Natural killer cell (primary cell): ENCODE data around the gene MAGEL2. TPM values are rescaled to one million over a fixed set of nuclear protein-coding genes. Genes with fewer than 3 reads are reported as not detected.
"Not testable (repeated sequence)": the region's sequence is repeated elsewhere in the genome, so short reads cannot be mapped to it uniquely, and the experiment has no call there.

Experiments
- ATAC-seq, 3 donors: fragments of 150-1000 bp in 2 of 3; fragments of 200-7000 bp in 1 of 3; cut with Tn5 transposase; 1 replicate in 1 of 3; 2 replicates in 2 of 3; pipeline ENCODE4 v1.10.0; 2021; ENCODE audit warnings: mild to moderate bottlenecking in 2 of 3, moderate library complexity in 2 of 3
- DNase-seq, 2 donors: peaks; one replicate each; pipeline versions ENCODE4 v3.0.0 to v3.0.0-alpha.2; 2013 to 2021; ENCODE audit warnings: mixed read lengths in 1 of 2
- H3K27ac ChIP-seq: one replicate; pipeline ENCODE4 v1.5.1; 2013; ENCODE audit warnings: mild to moderate bottlenecking, low read length
- H3K27me3 ChIP-seq: one replicate; pipeline ENCODE4 v1.6.1; 2013; ENCODE audit warnings: low read length; ENCODE audit not compliant: control insufficient read depth, insufficient read depth
- H3K36me3 ChIP-seq: one replicate; pipeline ENCODE4 v1.6.1; 2013; ENCODE audit warnings: low read length; ENCODE audit not compliant: control insufficient read depth, insufficient read depth
- H3K4me1 ChIP-seq: one replicate; pipeline ENCODE4 v1.6.1; 2013; ENCODE audit warnings: low read length; ENCODE audit not compliant: control insufficient read depth, insufficient read depth
- H3K4me3 ChIP-seq: one replicate; pipeline ENCODE4 v1.5.1; 2013; ENCODE audit warnings: low read length
- H3K9me3 ChIP-seq: one replicate; pipeline ENCODE4 v1.6.1; 2013; ENCODE audit warnings: low read length; ENCODE audit not compliant: control insufficient read depth, insufficient read depth
- H3K27ac Mint-ChIP-seq, 2 donors: one replicate each; pipeline ENCODE4 v1.8.0; 2022; ENCODE audit warnings: mild to moderate bottlenecking in 2 of 2, mixed read lengths in 2 of 2, moderate library complexity in 1 of 2
- H3K27me3 Mint-ChIP-seq, 2 donors: one replicate each; pipeline ENCODE4 v1.8.0; 2022; ENCODE audit warnings: low read depth in 2 of 2, mixed read lengths in 2 of 2
- H3K36me3 Mint-ChIP-seq: one replicate; pipeline ENCODE4 v1.8.0; 2022; ENCODE audit warnings: mixed read lengths
- H3K4me1 Mint-ChIP-seq, 2 donors: one replicate each; pipeline ENCODE4 v1.8.0; 2022; ENCODE audit warnings: mixed read lengths in 2 of 2
- H3K4me3 Mint-ChIP-seq: one replicate; pipeline ENCODE4 v1.8.0; 2022; ENCODE audit warnings: mild to moderate bottlenecking, moderate library complexity, mixed read lengths
- H3K9me3 Mint-ChIP-seq, 2 donors: one replicate each; pipeline ENCODE4 v1.8.0; 2022; ENCODE audit warnings: mixed read lengths in 2 of 2
- CTCF ChIP-seq: fragments of 200-600 bp; IDR thresholded peaks from one replicate; pipeline ENCODE4 v1.8.0; 2022; ENCODE audit warnings: antibody characterized with exemption
- WGBS: methylation state at CpG from one replicate; pipeline ENCODE4 v1.1.7; 2013; ENCODE audit warnings: missing lambda C conversion rate; ENCODE audit not compliant: insufficient coverage; 5-methylcytosine and 5-hydroxymethylcytosine counted together
- intact Hi-C: fragments of 100-400 bp; cut with micrococcal nuclease; formaldehyde crosslinking; loops from one replicate; pipeline ENCODE4 v1.14.2; 2022
- total RNA-seq, 4 donors: library from RNA; stranded (reverse); fragments of 120-200 nt in 1 of 4; gene quantifications; one replicate each; pipeline versions ENCODE4 v1.2.3 to v1.2.4, GENCODE V29; 2013 to 2022

Gene MAGEL2
- total RNA-seq, 3 donors from 2014 or later (not counting 1 experiment from before 2014, with no cell fraction given) = not detected

GRCh38 chr15:23602124-23602523, 45.5 kb downstream of the MAGEL2 start:
- TF ChIP-seq CTCF = no peak
- H3K36me3 ChIP-seq = no peaks in the 10 kb centered on the region
- H3K9me3 ChIP-seq = no peaks in the 10 kb centered on the region
- no peak overlapping the region for H3K27ac ChIP-seq
- ATAC-seq (no peak), DNase-seq (no peak)
- no peaks in the 10 kb centered on the region for H3K27me3 ChIP-seq
- H3K9me3 Mint-ChIP-seq = peaks cover 0 to 6% of the 10 kb centered on the region in 2 donors
- no peak overlapping the region for H3K4me3 ChIP-seq
- WGBS = 91% methylated on average over 6 of the region's 6 CpGs
- intact Hi-C loops = no loop called here
- no peaks in the 10 kb centered on the region for H3K4me1 ChIP-seq
- H3K4me1 Mint-ChIP-seq = no peaks in the 10 kb centered on the region
- H3K27me3 Mint-ChIP-seq = no peaks in the 10 kb centered on the region
- H3K27ac Mint-ChIP-seq = no peak overlapping the region
- H3K36me3 Mint-ChIP-seq = no peaks in the 10 kb centered on the region
- no peak overlapping the region for H3K4me3 Mint-ChIP-seq

DNA sequence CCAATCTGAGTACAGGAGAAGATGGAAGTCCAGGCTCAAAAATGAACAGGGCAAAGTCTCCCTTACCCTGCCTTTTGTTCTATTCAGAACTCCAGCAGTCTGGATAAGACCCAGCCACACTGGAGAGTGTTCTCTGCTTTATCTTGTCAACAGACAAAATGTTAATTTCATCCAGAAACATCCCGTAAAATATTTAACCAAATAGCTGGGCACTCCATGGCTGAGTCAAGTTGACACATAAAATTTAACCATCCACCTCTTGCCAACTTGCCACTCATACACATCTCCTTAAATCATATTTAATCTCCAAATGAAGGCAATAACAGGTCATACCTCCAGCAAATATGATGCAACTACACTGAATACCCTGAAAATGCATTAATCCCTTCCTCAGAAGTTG, 48.6 kb downstream of the MAGEL2 start:
- Mint-ChIP-seq H3K9me3 (peaks cover 0 to 8% of the 10 kb centered on the region in 2 donors), H3K36me3 (no peaks in the 10 kb centered on the region), H3K4me1 (no peaks in the 10 kb centered on the region)

DNA sequence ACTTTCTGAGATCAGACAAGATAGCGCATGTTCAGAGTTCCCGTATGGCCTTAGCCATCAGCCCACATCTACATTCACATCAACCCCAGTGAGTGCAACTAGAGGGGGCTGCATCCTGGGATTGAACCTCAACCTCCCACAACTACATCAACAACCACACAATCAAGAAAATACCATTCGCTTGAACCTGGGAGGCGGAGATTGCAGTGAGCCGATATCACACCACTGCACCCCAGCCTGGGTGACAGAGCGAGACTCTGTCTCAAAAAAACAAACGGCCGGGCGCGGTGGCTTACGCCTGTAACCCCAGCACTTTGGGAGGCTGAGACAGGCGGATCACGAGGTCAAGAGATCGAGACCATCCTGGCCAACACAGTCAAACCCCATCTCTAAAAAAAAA, 50.4 kb downstream of the MAGEL2 start:
- H3K4me1 ChIP-seq, H3K36me3 Mint-ChIP-seq, H3K4me1 Mint-ChIP-seq, H3K27me3 Mint-ChIP-seq, DNase-seq, H3K4me3 Mint-ChIP-seq, H3K9me3 ChIP-seq, H3K4me3 ChIP-seq, ATAC-seq, intact Hi-C loops, H3K36me3 ChIP-seq, H3K27me3 ChIP-seq, H3K27ac ChIP-seq, H3K9me3 Mint-ChIP-seq, H3K27ac Mint-ChIP-seq: not testable (repeated sequence)
- 88% methylated on average over 14 of the region's 14 CpGs for WGBS

More for the DNA sequence above, 48.6 kb downstream of the MAGEL2 start:
- no peaks in the 10 kb centered on the region for H3K36me3 ChIP-seq
- no peak for TF ChIP-seq CTCF
- Mint-ChIP-seq H3K27ac (no peak overlapping the region), H3K27me3 (no peaks in the 10 kb centered on the region), H3K4me3 (no peak overlapping the region)
- intact Hi-C loops = no loop called here
- no peak for ATAC-seq
- no peak overlapping the region for H3K4me3 ChIP-seq
- WGBS = 94% methylated on average over 1 of the region's 1 CpG
- H3K27ac ChIP-seq = no peak overlapping the region
- no peaks in the 10 kb centered on the region for H3K9me3 ChIP-seq
- no peaks in the 10 kb centered on the region for H3K27me3 ChIP-seq
- DNase-seq = no peak
- H3K4me1 ChIP-seq = no peaks in the 10 kb centered on the region

DNA sequence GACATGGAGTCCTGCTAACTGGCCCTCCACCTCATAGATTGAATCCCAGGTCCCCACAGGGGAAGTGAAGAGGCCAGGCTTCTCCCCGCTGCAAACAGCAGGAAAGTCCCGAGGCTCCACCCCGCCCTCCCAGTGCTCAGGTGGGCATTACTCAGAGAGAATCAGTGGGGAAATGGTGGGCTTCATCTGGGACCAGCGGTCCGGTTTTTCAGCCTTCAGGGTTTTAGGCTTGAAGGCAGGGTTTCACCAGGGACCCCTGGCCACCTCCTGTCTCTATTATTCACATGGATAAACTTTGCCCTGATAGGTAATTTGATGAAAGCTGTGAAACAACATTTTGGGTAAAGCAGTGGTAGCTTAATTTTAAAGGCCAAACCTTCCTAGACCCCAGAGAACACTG, 50.9 kb downstream of the MAGEL2 start:
- 82% methylated on average over 5 of the region's 5 CpGs for WGBS
- intact Hi-C loops = no loop called here

More for the DNA sequence above, 50.9 kb downstream of the MAGEL2 start:
- Mint-ChIP-seq H3K36me3 (no peaks in the 10 kb centered on the region), H3K27me3 (no peaks in the 10 kb centered on the region), H3K4me1 (no peaks in the 10 kb centered on the region), H3K9me3 (peaks cover 0 to 2% of the 10 kb centered on the region in 2 donors), H3K27ac (no peak overlapping the region), H3K4me3 (no peak overlapping the region)
- ATAC-seq (no peak), DNase-seq (no peak)
- no peaks in the 10 kb centered on the region for H3K27me3 ChIP-seq
- no peak for TF ChIP-seq CTCF
- H3K27ac ChIP-seq = no peak overlapping the region
- H3K9me3 ChIP-seq = no peaks in the 10 kb centered on the region
- H3K4me1 ChIP-seq = no peaks in the 10 kb centered on the region
- H3K4me3 ChIP-seq = no peak overlapping the region
- no peaks in the 10 kb centered on the region for H3K36me3 ChIP-seq
